IMR-90 (cell line): Measurements from ENCODE around the gene CETN3. TPM values are rescaled to one million over a fixed set of nuclear protein-coding genes. Genes with fewer than 3 reads are reported as not detected.

Source experiments
- ATAC-seq: fragments of 200-7000 bp; cut with Tn5 transposase; 2 replicates; pipeline ENCODE4 v1.9.1; 2020; ENCODE audit warnings: low read depth, mild to moderate bottlenecking, moderate library complexity
- BruUV-seq: library from RNA; stranded (reverse); fragments of 400-500 nt; replicated peaks from 2 replicates; lab custom pipeline; 2021; lab: Mats Ljungman, UMichigan
- CTCF ChIA-PET: fragments of 300-600 bp; formaldehyde crosslinking; extraction: SDS; loops from one replicate; lab custom pipeline; 2021; ENCODE audit warnings: antibody characterized with exemption; lab: Yijun Ruan, JAX
- POLR2A ChIA-PET: fragments of 300-600 bp; sonication (Branson Sonifier 250); formaldehyde crosslinking; loops from one replicate; lab custom pipeline; 2022; ENCODE audit warnings: antibody characterized with exemption; ENCODE audit not compliant: unreplicated experiment; lab: Charles Lee
- DNase-seq: peaks from one replicate; pipeline ENCODE4 v3.0.0; 2013
- H2AFZ ChIP-seq: replicated peaks from 2 replicates; pipeline ENCODE3; 2013; ENCODE audit warnings: low read length, mild to moderate bottlenecking; ENCODE audit not compliant: poor library complexity
- H2AK5ac ChIP-seq: 2 replicates; pipeline ENCODE4 v1.6.1; 2013; ENCODE audit warnings: low read depth, low read length, inconsistent platforms
- H2AK9ac ChIP-seq: replicated peaks from 2 replicates; pipeline ENCODE3; 2013; ENCODE audit warnings: mild to moderate bottlenecking, low read depth, low read length, moderate library complexity; ENCODE audit not compliant: poor library complexity
- H2BK120ac ChIP-seq: 2 replicates; pipeline ENCODE4 v1.6.1; 2013; ENCODE audit warnings: low read depth, low read length, inconsistent platforms
- H2BK15ac ChIP-seq: 3 replicates; pipeline ENCODE4 v1.6.1; 2013; ENCODE audit warnings: low read depth, low read length, inconsistent platforms
- H2BK20ac ChIP-seq: 2 replicates; pipeline ENCODE4 v1.6.1; 2013; ENCODE audit warnings: low read depth, mild to moderate bottlenecking, inconsistent platforms, low read length, moderate library complexity
- H2BK5ac ChIP-seq: 2 replicates; pipeline ENCODE4 v1.6.1; 2013; ENCODE audit warnings: mild to moderate bottlenecking, low read depth, low read length, inconsistent platforms; ENCODE audit not compliant: poor library complexity, severe bottlenecking
- H3K14ac ChIP-seq: replicated peaks from 2 replicates; pipeline ENCODE4 v1.6.1; 2013; ENCODE audit warnings: low read depth, low read length, inconsistent platforms
- H3K18ac ChIP-seq: 2 replicates; pipeline ENCODE4 v1.6.1; 2013; ENCODE audit warnings: low read depth, low read length, control low read depth
- H3K23ac ChIP-seq: 2 replicates; pipeline ENCODE4 v1.6.1; 2013; ENCODE audit warnings: low read depth, low read length, inconsistent platforms
- H3K27ac ChIP-seq: 2 replicates; pipeline ENCODE4 v1.5.1; 2013; ENCODE audit warnings: mild to moderate bottlenecking, control low read depth, low read length; ENCODE audit not compliant: insufficient read depth
- H3K27me3 ChIP-seq: 2 replicates; pipeline ENCODE4 v1.6.1; 2013; ENCODE audit warnings: low read length; ENCODE audit not compliant: control insufficient read depth, insufficient read depth
- H3K36me3 ChIP-seq: 2 replicates; pipeline ENCODE4 v1.6.1; 2013; ENCODE audit warnings: low read length, mixed read lengths; ENCODE audit not compliant: control insufficient read depth, insufficient read depth
- H3K4ac ChIP-seq: 2 replicates; pipeline ENCODE4 v1.6.1; 2013; ENCODE audit warnings: low read depth, low read length, inconsistent platforms
- H3K4me1 ChIP-seq: 2 replicates; pipeline ENCODE4 v1.6.1; 2013; ENCODE audit warnings: low read length, mixed read lengths; ENCODE audit not compliant: control insufficient read depth, insufficient read depth
- H3K4me2 ChIP-seq: 2 replicates; pipeline ENCODE4 v1.6.1; 2013; ENCODE audit warnings: low read depth, mild to moderate bottlenecking, control low read depth, low read length, moderate library complexity
- H3K4me3 ChIP-seq: 2 replicates; pipeline ENCODE4 v1.5.1; 2013; ENCODE audit warnings: low read depth, mild to moderate bottlenecking, control low read depth, low read length, moderate library complexity; ENCODE audit not compliant: insufficient read depth
- H3K56ac ChIP-seq: 2 replicates; pipeline ENCODE4 v1.6.1; 2013; ENCODE audit warnings: low read length, inconsistent platforms; ENCODE audit not compliant: insufficient read depth; ENCODE audit errors: extremely low read depth
- H3K79me1 ChIP-seq, 2 experiments: 2 replicates each; pipeline ENCODE4 v1.6.1; 2013; ENCODE audit warnings: low read length in 2 of 2, inconsistent platforms in 1 of 2, low read depth in 1 of 2
- H3K9ac ChIP-seq: 2 replicates; pipeline ENCODE4 v1.6.1; 2013; ENCODE audit warnings: low read depth, low read length, control low read depth
- H3K9me1 ChIP-seq: 2 replicates; pipeline ENCODE4 v1.6.1; 2013; ENCODE audit warnings: low read length, inconsistent platforms; ENCODE audit not compliant: insufficient read depth
- H3K9me3 ChIP-seq: 2 replicates; pipeline ENCODE4 v1.6.1; 2013; ENCODE audit warnings: low read length; ENCODE audit not compliant: control insufficient read depth, insufficient read depth
- H4K20me1 ChIP-seq: 2 replicates; pipeline ENCODE4 v1.6.1; 2013; ENCODE audit warnings: low read length, inconsistent platforms; ENCODE audit not compliant: insufficient read depth
- H4K5ac ChIP-seq: 2 replicates; pipeline ENCODE4 v1.6.1; 2013; ENCODE audit warnings: mild to moderate bottlenecking, low read depth, low read length, control low read depth
- H4K8ac ChIP-seq, 2 experiments: 2 replicates each; pipeline ENCODE4 v1.6.1; 2013; ENCODE audit warnings: low read depth in 2 of 2, low read length in 2 of 2, control low read depth in 1 of 2, inconsistent platforms in 1 of 2
- H4K91ac ChIP-seq: 2 replicates; pipeline ENCODE4 v1.6.1; 2013; ENCODE audit warnings: low read depth, low read length, inconsistent platforms; ENCODE audit not compliant: insufficient read depth
- CHD1 ChIP-seq: IDR thresholded peaks from 2 replicates; pipeline ENCODE4 v1.6.1; 2012; ENCODE audit warnings: low read depth, low read length, improper control_type of control experiment
- MAFK ChIP-seq: IDR thresholded peaks from 2 replicates; pipeline ENCODE4 v1.6.1; 2012; ENCODE audit warnings: low read depth, low read length, improper control_type of control experiment
- MAZ ChIP-seq: IDR thresholded peaks from 2 replicates; pipeline ENCODE4 v1.6.1; 2012; ENCODE audit warnings: low read depth, mild to moderate bottlenecking, low read length, improper control_type of control experiment, moderate library complexity, borderline replicate concordance
- POLR2A ChIP-seq: IDR thresholded peaks from 2 replicates; pipeline ENCODE4 v1.6.1; 2012; ENCODE audit warnings: mild to moderate bottlenecking, low read depth, low read length
- RAD21 ChIP-seq: IDR thresholded peaks from 2 replicates; pipeline ENCODE4 v1.6.1; 2012; ENCODE audit warnings: low read length, improper control_type of control experiment
- WGBS, 2 experiments: methylation state at CpG; one replicate each; pipeline versions ENCODE4 v1.1.5 to v1.1.7; 2013; ENCODE audit warnings: missing lambda C conversion rate in 2 of 2; ENCODE audit not compliant: insufficient read length in 1 of 2; ENCODE audit errors: extremely low coverage in 2 of 2; 5-methylcytosine and 5-hydroxymethylcytosine counted together
- dilution Hi-C: fragments of 300-500 bp; cut with HindIII; formaldehyde crosslinking; loops from one replicate; pipeline ENCODE4 v1.14.3; 2018; ENCODE audit warnings: low sequenced_read_pairs; ENCODE audit not compliant: unreplicated experiment
- in situ Hi-C: fragments of 300-500 bp; cut with MboI; formaldehyde crosslinking; loops from 3 replicates; pipeline ENCODE4 v1.14.3; 2019; ENCODE audit warnings: low sequenced_read_pairs, inconsistent platforms, mixed read lengths
- intact Hi-C: fragments of 100-400 bp; cut with micrococcal nuclease; formaldehyde crosslinking; loops from 2 replicates; pipeline ENCODE4 v1.10.0; 2022
- polyA plus RNA-seq, 3 experiments: library from polyadenylated mRNA; depleted of rRNA; stranded (reverse); fragments of >200 nt; gene quantifications; 2 replicates each; pipeline ENCODE4 v1.2.3, GENCODE V29; 2012; ENCODE audit warnings: low replicate concordance in 1 of 3
- total RNA-seq: library from RNA; depleted of rRNA; stranded (reverse); fragments of >200 nt; gene quantifications from 2 replicates; pipeline ENCODE4 v1.2.3, GENCODE V29; 2012

CETN3 gene
- total and polyA plus RNA-seq, 2 of the 4 experiments (the other 2 are of a cell fraction): 1.1 to 6.5 TPM

DNA sequence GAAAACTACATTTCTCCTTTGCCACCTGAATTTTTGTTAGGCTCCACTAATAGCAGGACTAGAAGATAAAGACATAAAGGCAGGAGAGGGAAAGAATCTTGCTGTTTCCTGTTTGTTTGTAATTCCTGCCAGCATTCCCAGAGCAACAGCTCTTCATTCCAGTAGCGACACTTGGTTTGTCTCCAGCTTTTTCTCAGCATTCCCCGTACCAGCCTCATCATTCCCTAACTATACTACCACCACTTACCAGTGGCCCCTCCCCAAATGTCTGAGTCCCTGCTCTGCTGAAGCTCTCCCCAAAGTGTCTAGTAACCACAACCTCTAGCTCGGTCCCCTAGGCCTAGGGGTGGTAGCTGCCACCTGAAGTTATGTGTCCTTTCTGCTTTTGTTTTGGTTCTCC is 18.6 kb downstream of the CETN3 start:
- Histone ChIP-seq H3K4ac (no peak overlapping the region), H3K27ac (no peak overlapping the region), H3K18ac (no peak overlapping the region), H3K56ac (no peak overlapping the region), H4K5ac (no peak overlapping the region), H3K4me2 (no peak overlapping the region), H4K8ac (no peak overlapping the region), H2AFZ (no peak overlapping the region), H3K23ac (no peak overlapping the region), H3K4me3 (no peak overlapping the region), H2BK15ac (no peak overlapping the region), H3K14ac (no peak overlapping the region), H2BK5ac (no peak overlapping the region), H3K9ac (no peak overlapping the region), H2AK9ac (no peak overlapping the region), H3K36me3 (0 out of 2 replicates have a peak, but pooled peaks cover 2% of the 10 kb centered on the region), H2AK5ac (no peak overlapping the region), H2BK20ac (no peak overlapping the region), H3K4me1 (peaks cover 2% of the 10 kb centered on the region; the same call in 1 of the 2 replicates), H3K79me1 (no peaks in the 10 kb centered on the region), H4K91ac (no peak overlapping the region), H3K9me1 (no peaks in the 10 kb centered on the region), H4K20me1 (no peaks in the 10 kb centered on the region), H3K27me3 (no peaks in the 10 kb centered on the region), H2BK120ac (no peak overlapping the region), H3K9me3 (no peaks in the 10 kb centered on the region)
- POLR2A ChIA-PET: no interaction called here
- dilution Hi-C loops: no loop called here
- ATAC-seq (no peak), DNase-seq (no peak)
- in situ Hi-C loops: no loop called here
- TF ChIP-seq MAFK (no peak), MAZ (no peak), RAD21 (no peak), CHD1 (no peak), POLR2A (no peak)
- no TSS peak for BruUV-seq
- no CpG with 5 or more reads among the region's 3 CpGs for WGBS, 2 experiments
- CTCF ChIA-PET: no interaction called here
- intact Hi-C loops: no loop called here
